A549 (cell line): Measurements from ENCODE around the gene CPA5. TPM values are rescaled to one million over a fixed set of nuclear protein-coding genes. Genes with fewer than 3 reads are reported as not detected.

Source experiments
- ATAC-seq, 2 experiments: fragments of 200-7000 bp in 1 of 2; fragments of >200 bp in 1 of 2; cut with Nextera tagmentation in 1 of 2; cut with Tn5 transposase in 1 of 2; 3 replicates each; pipeline versions ENCODE4 v1.8.0 to v1.9.1; 2018 to 2020; ENCODE audit warnings: mild to moderate bottlenecking in 1 of 2, moderate library complexity in 1 of 2
- CTCF ChIA-PET: fragments of 300-600 bp; sonication (Branson Sonifier 250); formaldehyde crosslinking; extraction: SDS; loops from one replicate; lab custom pipeline; 2021; ENCODE audit warnings: antibody characterized with exemption, inconsistent platforms; lab: Yijun Ruan, JAX
- POLR2A ChIA-PET: fragments of 350-600 bp; formaldehyde crosslinking; extraction: SDS; loops from one replicate; lab custom pipeline; 2021; ENCODE audit warnings: antibody characterized with exemption, inconsistent platforms; lab: Yijun Ruan, JAX
- DNase-seq, 2 experiments: peaks; one replicate each; pipeline versions ENCODE4 v3.0.0 to v3.0.0-alpha.2; 2011 to 2016; ENCODE audit warnings: low read depth in 1 of 2, low spot score in 1 of 2
- FAIRE-seq: peaks from 2 replicates; lab custom pipeline; 2011; peaks lifted over from hg19 to GRCh38; lab: Jason Lieb, UNC
- H3K27ac ChIP-seq, 2 experiments: fragments of >200 bp; sonication (Bioruptor Twin); formaldehyde crosslinking; 3 replicates each; pipeline ENCODE4 v1.5.1; 2016 to 2017
- H3K4me1 ChIP-seq: fragments of >200 bp; sonication (Bioruptor Twin); formaldehyde crosslinking; 3 replicates; pipeline ENCODE4 v1.6.1; 2016
- H3K4me2 ChIP-seq: fragments of >200 bp; sonication (Bioruptor Twin); formaldehyde crosslinking; 3 replicates; pipeline ENCODE4 v1.6.1; 2016
- H3K4me3 ChIP-seq: fragments of >200 bp; sonication (Bioruptor Twin); formaldehyde crosslinking; 3 replicates; pipeline ENCODE4 v1.5.1; 2016
- H3K9me3 ChIP-seq: fragments of >200 bp; sonication (Bioruptor Twin); formaldehyde crosslinking; 3 replicates; pipeline ENCODE4 v1.6.1; 2016
- BHLHE40 ChIP-seq: IDR thresholded peaks from 2 replicates; pipeline ENCODE4 v1.6.1; 2012; ENCODE audit warnings: low read depth, low read length, inconsistent platforms
- EHMT2 ChIP-seq: fragments of 200-600 bp; sonication (generic); IDR thresholded peaks from 2 replicates; pipeline ENCODE4 v1.6.1; 2016; ENCODE audit warnings: antibody characterized with exemption, low read depth, mild to moderate bottlenecking, moderate library complexity
- ELK1 ChIP-seq: fragments of 150-350 bp; IDR thresholded peaks from 2 replicates; pipeline ENCODE4 v1.6.1; 2014; ENCODE audit warnings: low read depth, mild to moderate bottlenecking, low read length
- EP300 ChIP-seq, 2 experiments: fragments of >200 bp; sonication (Bioruptor Twin); formaldehyde crosslinking; IDR thresholded peaks; 2 replicates in 1 of 2; 3 replicates in 1 of 2; pipeline ENCODE4 v1.6.1; 2016 to 2017
- ESRRA ChIP-seq: fragments of 150-350 bp; IDR thresholded peaks from 2 replicates; pipeline ENCODE4 v1.6.1; 2014; ENCODE audit warnings: mild to moderate bottlenecking, low read length, borderline replicate concordance
- FOSB ChIP-seq: fragments of 250-450 bp; sonication (Bioruptor Pico); IDR thresholded peaks from 2 replicates; pipeline ENCODE4 v1.5.0; 2020; ENCODE audit warnings: mild to moderate bottlenecking, moderate library complexity
- FOSL2 ChIP-seq, 2 experiments: fragments of 450-650 bp in 1 of 2; fragments of >200 bp in 1 of 2; sonication (Bioruptor Twin) in 1 of 2; formaldehyde crosslinking; IDR thresholded peaks; 2 replicates each; pipeline versions ENCODE4 v1.5.0 to v1.6.1; 2016 to 2020; ENCODE audit warnings: mild to moderate bottlenecking in 1 of 2, moderate library complexity in 1 of 2
- GATA3 ChIP-seq: IDR thresholded peaks from 2 replicates; pipeline ENCODE4 v1.6.1; 2012; ENCODE audit warnings: borderline replicate concordance
- HES2 ChIP-seq: fragments of >200 bp; sonication (Bioruptor Twin); formaldehyde crosslinking; IDR thresholded peaks from 2 replicates; pipeline ENCODE4 v1.6.1; 2016
- HOXA7 ChIP-seq: fragments of 250-450 bp; sonication (Bioruptor Pico); IDR thresholded peaks from 2 replicates; pipeline ENCODE4 v1.5.0; 2020; ENCODE audit warnings: mild to moderate bottlenecking, moderate library complexity
- HOXB5 ChIP-seq: fragments of 250-450 bp; sonication (Bioruptor Pico); IDR thresholded peaks from 2 replicates; pipeline ENCODE4 v1.5.0; 2020; ENCODE audit warnings: mild to moderate bottlenecking, moderate library complexity
- JUN ChIP-seq, 2 experiments: fragments of >200 bp; sonication (Bioruptor Twin); formaldehyde crosslinking; IDR thresholded peaks; 2 replicates in 1 of 2; 3 replicates in 1 of 2; pipeline ENCODE4 v1.6.1; 2016 to 2017
- MAX ChIP-seq: IDR thresholded peaks from 2 replicates; pipeline ENCODE4 v1.6.1; 2012
- MYC ChIP-seq: IDR thresholded peaks from 2 replicates; pipeline ENCODE4 v1.6.1; 2012; ENCODE audit warnings: mild to moderate bottlenecking, inconsistent platforms, low read length, improper control_type of control experiment, borderline replicate concordance
- NPAS2 ChIP-seq: fragments of 250-450 bp; sonication (Bioruptor Pico); IDR thresholded peaks from 2 replicates; pipeline ENCODE4 v1.8.0; 2022; ENCODE audit warnings: mild to moderate bottlenecking, moderate library complexity, borderline replicate concordance
- PHF8 ChIP-seq: fragments of 200-600 bp; sonication (generic); IDR thresholded peaks from 2 replicates; pipeline ENCODE4 v1.6.1; 2016; ENCODE audit warnings: low read depth, mild to moderate bottlenecking, antibody characterized with exemption, moderate library complexity, borderline replicate concordance
- POLR2A ChIP-seq: IDR thresholded peaks from 2 replicates; pipeline ENCODE4 v1.6.1; 2012; ENCODE audit warnings: mild to moderate bottlenecking, low read length
- RAD21 ChIP-seq, 2 experiments: fragments of >200 bp in 1 of 2; sonication (Bioruptor Twin) in 1 of 2; formaldehyde crosslinking in 1 of 2; IDR thresholded peaks in 1 of 2; conservative IDR thresholded peaks in 1 of 2; 2 replicates in 1 of 2; 3 replicates in 1 of 2; pipeline ENCODE4 v1.6.1; 2012 to 2018; ENCODE audit warnings: inconsistent platforms in 1 of 2
- RARB ChIP-seq: fragments of 250-450 bp; sonication (Bioruptor Pico); IDR thresholded peaks from 2 replicates; pipeline ENCODE4 v1.8.0; 2021; ENCODE audit warnings: mild to moderate bottlenecking, moderate library complexity
- SMC3 ChIP-seq: fragments of >200 bp; sonication (Bioruptor Twin); formaldehyde crosslinking; IDR thresholded peaks from 3 replicates; pipeline ENCODE4 v1.6.1; 2018; ENCODE audit warnings: inconsistent platforms
- SREBF2 ChIP-seq: fragments of 450-650 bp; IDR thresholded peaks from 2 replicates; pipeline ENCODE4 v1.6.1; 2014; ENCODE audit warnings: mild to moderate bottlenecking, moderate library complexity
- TFCP2L1 ChIP-seq: fragments of 250-450 bp; sonication (Bioruptor Pico); IDR thresholded peaks from 2 replicates; pipeline ENCODE4 v1.5.0; 2021; ENCODE audit warnings: mild to moderate bottlenecking
- TP53 ChIP-seq: fragments of 250-450 bp; sonication (Bioruptor Pico); IDR thresholded peaks from 2 replicates; pipeline ENCODE4 v1.5.0; 2021; ENCODE audit warnings: mild to moderate bottlenecking, moderate library complexity
- USF2 ChIP-seq: fragments of 450-650 bp; IDR thresholded peaks from 2 replicates; pipeline ENCODE4 v1.6.1; 2014; ENCODE audit warnings: antibody characterized with exemption
- ZFP36 ChIP-seq: fragments of 450-650 bp; IDR thresholded peaks from 2 replicates; pipeline ENCODE4 v1.6.1; 2014; ENCODE audit warnings: borderline replicate concordance; ENCODE audit not compliant: partially characterized antibody
- ZNF302 ChIP-seq: fragments of 250-450 bp; sonication (Bioruptor Pico); IDR thresholded peaks from 2 replicates; pipeline ENCODE4 v1.9.0; 2021; ENCODE audit warnings: inconsistent platforms, mild to moderate bottlenecking, moderate library complexity
- ZSCAN20 ChIP-seq: fragments of 250-450 bp; sonication (Bioruptor Pico); IDR thresholded peaks from 2 replicates; pipeline ENCODE4 v1.8.0; 2022; ENCODE audit warnings: mild to moderate bottlenecking, moderate library complexity
- WGBS: methylation state at CpG from one replicate; pipeline ENCODE4 v1.1.6; 2017; ENCODE audit errors: missing lambda C conversion rate; 5-methylcytosine and 5-hydroxymethylcytosine counted together
- polyA plus RNA-seq, 4 experiments: library from polyadenylated mRNA; depleted of rRNA in 3 of 4; stranded (reverse); fragments of >200 nt; fragmentation: RNase III in 1 of 4; extraction: RNeasy Plus Mini Kit Qiagen cat#74134 plus additional on column Dnase treatment in 1 of 4; gene quantifications; 2 replicates in 3 of 4; 3 replicates in 1 of 4; pipeline ENCODE4 v1.2.3, GENCODE V29; 2011 to 2017
- TF ChIP-seq, protein P1 (sequence below): IDR thresholded peaks from 2 replicates; pipeline ENCODE4 v1.6.1; 2012; ENCODE audit warnings: low read depth, borderline replicate concordance

The CPA5 gene
- polyA plus RNA-seq, 2 of the 4 experiments (the other 2 are of a cell fraction), result not detected

GRCh38 chr7:130303982-130304381, 40.6 kb upstream of the CPA5 start:
- no peak for ATAC-seq
- Histone ChIP-seq H3K27ac (no peak overlapping the region), H3K4me3 (no peak overlapping the region), H3K4me1 (no peaks in the 10 kb centered on the region), H3K4me2 (no peak overlapping the region), H3K9me3 (no peaks in the 10 kb centered on the region)
- ChIA-PET CTCF (interaction anchor here (0.6 to 1.0 kb wide), 2 partner anchors 10 to 82 kb away, joined by 3 to 4 read pairs; no protein-coding TSS in a partner anchor), POLR2A (no interaction called here)
- TF ChIP-seq ESRRA (no peak), HOXA7 (CRISPR knock-in tag) (no peak), ZSCAN20 (CRISPR knock-in tag) (no peak), SREBF2 (no peak), JUN (IDR thresholded peaks at IDR 0.05) (no peak), HES2 (no peak), EHMT2 (no peak), FOSB (CRISPR knock-in tag) (no peak), PHF8 (no peak), USF2 (no peak), ZFP36 (no peak), BHLHE40 (no peak), NPAS2 (CRISPR knock-in tag) (no peak), POLR2A (no peak)
- TF ChIP-seq, protein P1, sequence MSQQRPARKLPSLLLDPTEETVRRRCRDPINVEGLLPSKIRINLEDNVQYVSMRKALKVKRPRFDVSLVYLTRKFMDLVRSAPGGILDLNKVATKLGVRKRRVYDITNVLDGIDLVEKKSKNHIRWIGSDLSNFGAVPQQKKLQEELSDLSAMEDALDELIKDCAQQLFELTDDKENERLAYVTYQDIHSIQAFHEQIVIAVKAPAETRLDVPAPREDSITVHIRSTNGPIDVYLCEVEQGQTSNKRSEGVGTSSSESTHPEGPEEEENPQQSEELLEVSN, result no peak
- no peak for DNase-seq
- WGBS, result 79% methylated on average over 5 of the region's 5 CpGs
- no peak for FAIRE-seq

- no peaks in the 10 kb centered on the region for H3K9me3 ChIP-seq
- POLR2A ChIA-PET, result no interaction called here
- FAIRE-seq (no peak), ATAC-seq (no peak), DNase-seq (no peak)
- WGBS, result 65% methylated on average over 3 of the region's 3 CpGs
- CTCF ChIA-PET, result no interaction called here
- no peak overlapping the region for H3K27ac ChIP-seq
- no peak for TF ChIP-seq POLR2A
- no peak for TF ChIP-seq FOSL2 (IDR thresholded peaks at IDR 0.05)
- no peak for TF ChIP-seq FOSL2 (CRISPR knock-in tag; IDR thresholded peaks at IDR 0.05)
- TF ChIP-seq NPAS2 (CRISPR knock-in tag), result no peak
- no peak for TF ChIP-seq MYC
- TF ChIP-seq TFCP2L1 (CRISPR knock-in tag), result no peak
- no peak for TF ChIP-seq MAX
- TF ChIP-seq TP53 (CRISPR knock-in tag), result no peak
- TF ChIP-seq RAD21 (conservative IDR thresholded peaks at IDR 0.05 in 1 of 2, IDR thresholded peaks at IDR 0.05 in 1 of 2), result no peak
- no peak for TF ChIP-seq HOXA7 (CRISPR knock-in tag)
- TF ChIP-seq ESRRA, result no peak
- no peak for TF ChIP-seq GATA3
- no peak for TF ChIP-seq SMC3
- no peak for TF ChIP-seq PHF8
- TF ChIP-seq FOSB (CRISPR knock-in tag), result no peak
- no peak for TF ChIP-seq HOXB5 (CRISPR knock-in tag)
- no peak for TF ChIP-seq ELK1
- no peak for TF ChIP-seq EP300 (IDR thresholded peaks at IDR 0.05)
- no peak for TF ChIP-seq RARB
- no peak for TF ChIP-seq ZNF302 (CRISPR knock-in tag)
- H3K4me2 ChIP-seq, result no peak overlapping the region
- no peaks in the 10 kb centered on the region for H3K4me1 ChIP-seq
- H3K4me3 ChIP-seq, result no peak overlapping the region
These were observed 39.7 kb upstream of the CPA5 start for GRCh38 chr7:130304878-130305277.
